GM04503 (cell line): ENCODE data around the gene TANGO6.
"Not testable (repeated sequence)": the region's sequence is repeated elsewhere in the genome, so short reads cannot be mapped to it uniquely, and the experiment has no call there.

ENCODE experiments used
- DNase-seq: peaks from one replicate; pipeline ENCODE4 v3.0.0-alpha.2; 2012; ENCODE audit warnings: low read depth

TANGO6 gene

DNA sequence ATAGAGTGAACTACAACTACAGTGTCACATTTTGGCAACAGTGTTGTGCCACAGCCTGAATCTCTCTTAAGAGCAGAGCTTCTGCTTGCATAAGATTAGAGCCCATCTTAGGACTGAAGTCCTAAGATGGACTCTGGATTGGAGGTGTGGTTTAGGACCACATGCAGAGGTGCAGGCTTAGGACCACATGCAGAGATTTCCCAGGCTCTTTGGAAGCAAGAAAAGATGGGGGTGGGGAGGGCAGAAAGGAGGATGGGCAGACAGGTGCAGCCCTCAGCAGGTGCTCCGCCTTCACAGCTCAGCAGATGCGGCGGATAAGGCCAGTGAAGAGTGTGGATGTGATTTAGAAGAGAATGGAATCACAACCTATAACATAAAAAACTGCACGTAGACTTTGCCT, 128.7 kb downstream of the TANGO6 start:
- no peak for DNase-seq

DNA sequence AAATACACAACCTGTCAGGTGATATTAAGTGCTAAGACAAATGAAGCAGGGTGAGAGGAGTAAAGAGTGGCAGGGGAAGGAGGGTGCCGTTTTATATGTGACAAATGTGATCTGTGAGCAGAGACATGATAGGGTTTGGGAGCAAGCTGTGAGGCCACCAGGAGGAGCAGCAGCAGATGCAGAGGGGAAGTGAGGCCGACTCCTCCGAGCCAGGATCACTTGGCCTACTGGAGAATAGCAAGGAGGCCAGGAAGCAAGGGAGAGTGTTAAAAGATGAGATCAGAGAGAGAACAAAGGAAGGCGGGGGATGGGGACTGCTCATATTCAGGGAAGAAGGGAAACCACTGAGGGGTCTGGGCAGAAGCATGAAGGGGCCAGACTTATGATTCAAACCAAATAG, 129.4 kb downstream of the TANGO6 start:
- no peak for DNase-seq

DNA sequence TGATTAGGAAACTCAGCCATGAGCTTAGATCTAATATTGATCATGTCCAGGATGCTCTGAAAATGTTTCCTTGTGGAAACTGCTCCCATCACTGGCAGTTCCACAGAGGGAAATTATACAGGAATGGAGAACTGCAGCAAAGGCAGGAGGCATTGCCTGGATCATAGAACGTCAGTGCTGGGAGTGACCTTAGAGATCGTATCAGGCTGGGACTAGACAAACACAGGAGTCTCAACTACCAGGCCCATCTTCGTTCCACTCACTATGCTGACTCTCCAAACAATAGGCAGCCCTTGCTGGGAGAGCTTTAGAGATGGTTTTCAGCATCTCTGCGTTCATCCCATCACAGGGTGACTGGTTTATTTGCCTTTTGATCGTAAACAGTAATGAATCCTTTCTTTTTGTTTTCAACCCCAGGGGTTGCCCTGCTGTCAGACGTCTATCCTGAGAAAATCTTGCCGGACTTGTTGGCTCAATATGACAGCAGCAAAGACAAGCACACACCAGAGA, 130.3 kb downstream of the TANGO6 start:
- no peak for DNase-seq

DNA sequence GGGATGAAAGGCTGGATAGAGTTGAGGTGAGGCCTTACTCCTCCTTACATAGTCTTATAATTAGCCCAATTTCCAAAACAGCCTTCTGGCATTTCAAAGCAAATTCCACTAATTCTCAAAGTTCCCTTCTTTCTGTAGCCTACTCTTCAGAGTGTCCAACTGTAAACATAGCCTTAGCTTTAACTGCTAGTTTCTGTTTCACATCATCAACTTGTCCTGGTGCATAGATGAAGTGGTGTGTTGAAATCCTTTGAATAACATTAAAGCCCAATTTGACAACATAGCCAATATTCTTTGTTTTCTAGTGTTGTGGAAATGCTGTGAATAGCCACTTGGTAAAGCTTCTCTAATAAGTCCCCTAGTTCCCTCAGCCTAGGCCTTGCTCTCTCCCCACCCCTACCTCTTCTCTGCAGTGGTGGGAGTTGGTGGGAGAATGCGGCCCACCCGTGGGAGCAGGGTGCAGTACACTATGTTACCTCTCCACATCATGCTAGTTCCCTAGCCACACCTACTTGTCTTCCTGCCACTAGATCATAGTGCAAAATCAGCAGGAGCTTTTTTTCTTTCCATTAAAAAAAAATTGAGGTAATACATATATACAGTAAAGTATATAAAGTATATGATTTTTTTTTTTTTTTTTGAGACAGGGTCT, 135.1 kb downstream of the TANGO6 start:
- DNase-seq, result no peak

DNA sequence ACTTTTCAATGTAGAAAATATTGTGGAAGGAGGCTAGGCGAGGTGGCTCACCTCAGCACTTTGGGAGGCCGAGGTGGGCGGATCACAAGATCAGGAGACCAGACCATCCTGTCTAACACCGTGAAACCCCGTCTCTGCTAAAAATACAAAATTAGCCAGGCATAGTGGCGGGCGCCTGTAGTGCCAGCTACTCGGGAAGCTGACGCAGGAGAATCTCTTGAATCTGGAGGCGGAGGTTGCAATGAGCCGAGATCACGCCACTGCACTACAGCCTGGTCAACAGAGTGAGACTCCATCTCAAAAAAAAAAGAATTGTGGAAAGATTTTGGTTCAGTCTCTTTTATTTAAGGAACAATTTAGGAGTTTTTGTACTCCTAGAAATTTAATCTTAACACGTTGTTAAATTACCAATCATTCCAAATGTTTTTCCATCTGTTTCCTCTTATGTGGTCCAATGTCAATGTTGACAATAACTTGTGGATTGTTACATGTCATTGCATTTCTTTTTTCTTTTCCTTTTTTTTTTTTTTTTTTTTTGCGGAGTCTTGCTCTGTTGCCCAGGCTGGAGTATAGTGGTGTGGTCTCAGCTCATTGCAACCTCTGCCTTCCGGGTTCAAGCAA, 137.5 kb downstream of the TANGO6 start:
- DNase-seq, result no peak

DNA sequence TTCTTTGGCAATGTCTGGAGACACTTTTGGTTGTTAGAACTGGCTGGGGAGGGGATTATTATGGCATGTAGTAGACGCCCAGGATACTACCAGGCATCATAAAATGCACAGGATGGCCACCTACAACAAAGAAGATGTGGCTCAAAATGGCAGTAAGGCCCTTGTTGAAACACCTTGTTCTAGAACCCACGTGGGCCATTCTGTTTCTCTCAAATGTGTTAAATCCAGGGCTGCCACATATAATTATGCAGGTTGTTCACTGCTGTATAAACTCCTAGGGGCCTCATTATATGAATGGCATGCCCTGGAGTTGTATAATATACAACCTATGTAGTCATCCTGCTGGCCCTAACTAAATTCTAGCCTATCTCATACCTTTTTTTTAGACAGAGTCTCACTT, 138.6 kb downstream of the TANGO6 start:
- no peak for DNase-seq

DNA sequence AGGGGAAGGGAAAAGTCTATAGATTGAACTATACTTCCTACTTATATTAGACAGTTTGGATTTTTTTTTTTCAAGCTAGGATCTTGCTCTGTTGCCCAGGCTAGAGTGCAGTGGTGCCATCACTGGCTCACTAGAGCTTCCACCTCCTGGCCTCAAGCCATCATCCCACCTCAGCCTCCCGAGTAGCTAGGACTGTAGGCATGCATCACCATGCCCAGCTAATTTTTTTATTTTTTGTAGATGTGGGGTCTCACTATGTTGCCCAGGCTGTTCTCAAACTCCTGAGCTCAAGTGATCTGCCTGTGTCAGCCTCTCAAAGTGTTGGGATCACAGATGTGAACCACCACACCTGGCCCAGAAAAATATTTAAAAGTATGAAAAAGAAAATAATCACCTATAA, 141.1 kb downstream of the TANGO6 start:
- DNase-seq, result no peak

DNA sequence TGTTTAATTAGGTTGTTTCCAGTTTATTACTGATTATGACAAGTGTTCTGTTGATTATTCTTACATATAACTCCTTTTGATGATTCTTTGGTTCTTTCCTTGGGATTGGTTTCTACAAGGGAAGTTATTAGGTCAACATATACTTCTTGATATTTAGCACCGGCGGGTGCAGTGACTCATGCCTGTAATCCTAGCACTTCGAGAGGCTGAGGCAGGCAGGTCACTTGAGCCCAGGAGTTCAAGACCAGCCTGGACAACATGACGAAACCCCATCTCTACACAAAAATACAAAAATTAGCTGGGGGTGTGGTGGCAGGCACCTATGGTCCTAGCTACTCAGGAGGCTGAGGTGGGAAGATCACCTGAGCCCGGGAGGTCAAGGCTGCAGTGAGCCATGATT, 141.9 kb downstream of the TANGO6 start:
- no peak for DNase-seq

DNA sequence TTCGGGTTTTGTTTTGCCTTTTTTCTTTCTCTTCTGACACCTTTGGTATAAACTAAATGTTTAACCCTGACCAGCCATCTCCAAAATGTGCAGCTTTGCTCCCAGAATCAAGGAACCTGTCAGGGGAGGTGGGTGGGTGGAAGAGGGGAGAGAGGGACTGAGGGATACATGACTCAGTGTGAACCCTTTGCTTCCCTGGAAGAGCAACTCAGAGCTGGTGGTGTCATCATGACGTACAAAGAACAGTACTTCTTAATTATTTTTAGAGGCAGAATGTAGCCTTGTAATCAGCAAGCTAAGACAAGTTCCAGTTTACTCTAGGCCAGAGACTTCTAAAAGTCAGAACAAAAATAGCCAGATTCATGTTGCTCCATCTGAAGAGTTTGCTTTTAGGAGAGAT, 142.5 kb downstream of the TANGO6 start:
- no peak for DNase-seq

DNA sequence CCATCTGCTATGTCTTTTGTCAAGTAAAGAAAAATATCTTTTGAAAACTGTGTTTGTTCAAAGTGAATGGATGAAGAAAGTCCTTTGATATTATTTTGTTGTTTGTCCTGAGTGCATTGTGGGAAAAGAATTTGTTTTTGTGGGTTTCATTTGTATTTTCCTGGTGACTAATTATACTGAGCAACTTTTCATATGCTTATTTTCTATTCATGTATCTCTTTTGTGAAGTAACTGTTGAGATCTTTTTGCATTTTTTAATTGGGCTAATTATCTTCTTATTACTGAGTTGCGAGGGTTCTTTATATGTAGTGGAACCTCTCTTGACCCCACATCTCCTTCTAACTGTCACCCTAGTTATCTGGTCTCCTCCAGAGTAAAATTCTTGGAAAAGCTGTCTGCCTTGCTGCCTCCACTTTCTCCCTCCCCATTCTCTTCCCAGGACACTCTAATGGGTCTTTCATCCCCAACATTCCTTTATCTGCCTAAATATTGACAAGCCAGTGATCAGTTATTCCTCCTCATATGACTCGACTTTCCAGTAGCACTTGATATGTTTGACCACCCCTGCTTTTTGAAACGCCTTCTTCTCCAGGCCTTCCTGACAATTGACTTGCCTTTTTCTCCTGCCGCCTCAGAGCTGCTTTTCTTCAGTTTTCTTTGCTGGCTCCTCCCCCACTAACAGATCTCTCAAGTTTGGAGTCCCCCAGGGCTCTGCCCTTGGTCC, 144.6 kb downstream of the TANGO6 start:
- DNase-seq, result no peak

DNA sequence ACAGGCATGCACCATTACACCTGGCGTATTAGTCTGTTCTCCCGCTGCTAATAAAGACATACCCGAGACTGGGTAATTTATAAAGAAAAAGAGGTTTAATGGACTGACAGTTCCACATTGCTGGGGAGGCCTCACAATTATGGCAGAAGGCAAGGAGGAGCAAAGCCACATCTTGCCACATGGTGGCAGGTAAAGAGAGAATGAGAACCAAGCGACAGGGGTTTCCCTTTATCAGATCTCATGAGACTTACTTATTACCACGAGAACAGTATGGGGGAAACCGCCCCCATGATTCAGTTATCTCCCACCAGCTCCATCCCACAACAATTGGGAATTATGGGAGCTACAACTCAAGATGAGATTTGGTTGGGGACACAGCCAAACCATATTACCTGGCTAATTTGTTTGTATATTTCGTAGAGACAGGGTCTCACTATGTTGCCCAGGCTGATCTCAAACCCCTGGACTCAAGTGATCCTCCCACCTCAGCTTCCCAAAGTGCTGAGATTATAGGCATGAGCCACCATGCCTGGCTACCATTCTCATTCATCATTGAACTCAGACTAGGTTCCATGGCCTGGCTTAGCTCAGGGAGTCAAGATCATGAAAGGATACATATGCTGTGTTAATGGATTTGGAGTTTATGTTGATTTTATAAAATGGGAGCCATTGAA, 147.0 kb downstream of the TANGO6 start:
- DNase-seq, result not testable (repeated sequence)

DNA sequence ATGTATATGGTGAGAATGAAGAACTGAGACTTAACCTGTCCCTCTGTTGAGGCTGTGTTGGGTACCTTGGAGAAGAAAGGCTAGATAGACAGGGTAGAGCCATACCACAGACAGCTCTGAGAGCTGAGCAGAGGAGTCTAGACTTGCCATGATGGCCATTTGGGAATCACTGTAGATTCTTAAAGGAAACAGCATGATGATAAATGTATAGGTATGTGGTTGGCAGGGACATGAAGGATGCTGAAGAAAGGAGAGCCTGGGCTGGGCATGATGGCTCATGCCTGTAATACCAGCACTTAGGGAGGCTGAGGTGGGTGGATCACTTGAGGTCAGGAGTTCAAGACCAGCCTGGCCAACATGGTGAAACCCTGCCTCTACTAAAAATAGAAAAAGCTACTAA, 147.7 kb downstream of the TANGO6 start:
- DNase-seq, result no peak

DNA sequence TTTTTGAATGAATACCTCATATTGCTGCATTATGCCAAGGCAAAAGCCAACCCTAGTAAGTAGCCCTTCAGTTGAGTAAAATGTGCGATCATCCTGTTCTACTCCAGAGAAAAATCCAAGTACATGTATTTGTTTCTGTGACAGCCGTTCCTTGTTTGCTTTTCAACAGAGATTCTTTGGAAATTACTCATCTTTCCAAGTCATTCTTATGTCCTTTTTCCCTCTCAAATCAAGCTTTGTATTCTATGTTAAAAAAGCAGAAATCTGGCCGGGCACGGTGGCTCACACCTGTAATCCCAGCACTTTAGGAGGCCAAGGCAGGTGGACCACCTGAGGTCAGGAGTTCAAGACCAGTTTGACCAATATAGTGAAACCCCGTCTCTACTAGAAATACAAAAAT, 149.2 kb downstream of the TANGO6 start:
- no peak for DNase-seq

DNA sequence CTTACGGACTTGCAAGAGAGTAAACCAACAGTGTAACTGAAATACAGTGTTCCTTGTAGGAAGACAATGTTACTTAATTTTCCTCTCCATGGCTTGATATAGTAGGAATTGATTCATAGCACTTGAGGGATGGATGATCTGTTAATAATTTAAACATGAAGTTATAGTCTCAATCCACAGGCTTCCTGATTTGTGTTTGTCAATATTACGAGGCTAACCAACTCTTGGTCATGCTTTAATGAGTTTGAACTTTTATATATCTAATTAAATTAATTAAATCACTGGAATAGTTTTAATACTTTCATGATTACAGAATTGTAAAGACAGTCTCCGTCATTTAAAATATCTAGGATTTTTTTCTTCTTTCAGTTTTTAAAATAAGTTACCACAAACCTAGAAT, 150.1 kb downstream of the TANGO6 start:
- no peak for DNase-seq

DNA sequence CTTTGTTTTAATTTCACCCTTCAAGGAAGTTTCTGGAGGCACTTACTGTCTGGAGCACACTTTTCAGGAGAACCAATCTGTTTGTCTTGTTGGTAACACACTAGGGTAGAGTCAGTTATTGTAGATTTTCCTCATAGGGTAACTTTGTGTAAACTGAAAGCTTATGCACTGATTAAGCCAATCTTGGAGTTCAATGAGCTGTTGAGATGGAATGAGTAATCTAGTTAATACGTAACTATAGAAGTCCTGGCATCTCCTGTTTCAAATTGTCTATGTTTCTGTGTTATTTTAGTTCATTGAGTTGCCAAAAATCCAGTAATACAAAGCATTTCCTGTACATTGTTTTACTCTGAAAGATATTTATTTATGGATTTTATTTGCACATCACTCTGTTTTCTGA, 150.6 kb downstream of the TANGO6 start:
- DNase-seq, result peak; percentile 73

DNA sequence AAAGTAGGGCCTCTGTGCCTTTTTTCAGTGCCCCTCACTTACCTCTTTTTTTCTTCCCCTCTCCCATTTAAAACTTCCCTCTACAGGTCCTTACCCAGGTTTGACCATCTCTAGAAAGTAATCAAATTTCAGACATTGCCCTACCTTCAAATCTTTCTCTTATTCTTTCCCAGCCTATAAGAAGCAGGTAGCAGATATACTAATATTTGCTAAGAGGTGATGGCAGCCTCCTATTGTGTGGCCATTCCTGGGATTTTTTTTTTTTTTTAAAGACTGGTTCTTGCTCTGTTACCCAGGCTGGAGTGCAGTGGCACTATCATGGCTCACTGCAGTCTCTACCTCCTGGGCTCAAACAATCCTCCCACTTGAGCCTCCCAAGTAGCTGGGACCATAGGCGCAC, 151.0 kb downstream of the TANGO6 start:
- DNase-seq, result no peak

DNA sequence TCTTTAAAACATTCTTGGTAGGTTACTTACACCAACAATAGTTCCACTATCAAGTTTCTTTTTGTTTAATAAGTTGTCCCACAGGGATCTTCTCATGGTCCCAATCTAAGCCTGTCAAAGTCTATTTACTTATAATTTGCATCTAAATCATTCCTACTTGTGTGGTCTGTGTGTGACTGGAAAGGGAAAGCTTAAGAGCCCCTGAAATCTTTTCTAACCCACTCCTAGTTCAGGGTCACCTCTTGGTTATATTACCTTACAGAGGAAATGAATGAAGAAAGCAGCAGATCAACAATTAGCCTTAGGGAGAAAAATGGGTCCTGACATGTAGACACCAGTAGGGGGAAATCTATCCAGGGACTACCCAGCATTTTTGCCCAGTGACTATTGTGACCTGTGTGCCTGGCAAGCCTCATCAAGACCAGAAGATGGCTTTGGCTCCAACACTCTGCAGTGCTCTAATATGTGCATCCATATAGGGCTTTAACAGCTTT, 151.7 kb downstream of the TANGO6 start:
- no peak for DNase-seq

DNA sequence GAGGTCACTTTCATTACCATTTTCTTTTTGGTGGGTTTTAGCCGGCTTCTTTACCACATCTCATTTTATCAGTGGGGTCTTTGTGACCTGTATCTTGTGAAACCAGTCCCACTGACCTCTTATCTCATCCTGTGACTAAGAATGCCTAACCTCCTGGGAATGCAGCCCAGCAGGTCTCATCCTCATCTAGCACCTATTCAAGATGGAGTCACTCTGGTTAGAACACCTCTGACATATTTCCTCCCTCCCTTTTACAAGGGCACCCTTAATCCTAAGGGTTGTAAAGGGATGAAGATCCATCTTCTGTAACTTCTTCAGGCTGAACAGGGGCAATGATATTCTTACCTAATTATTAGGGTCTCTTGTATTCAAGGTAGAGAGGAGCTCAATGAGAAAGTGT, 154.2 kb downstream of the TANGO6 start:
- DNase-seq, result no peak

DNA sequence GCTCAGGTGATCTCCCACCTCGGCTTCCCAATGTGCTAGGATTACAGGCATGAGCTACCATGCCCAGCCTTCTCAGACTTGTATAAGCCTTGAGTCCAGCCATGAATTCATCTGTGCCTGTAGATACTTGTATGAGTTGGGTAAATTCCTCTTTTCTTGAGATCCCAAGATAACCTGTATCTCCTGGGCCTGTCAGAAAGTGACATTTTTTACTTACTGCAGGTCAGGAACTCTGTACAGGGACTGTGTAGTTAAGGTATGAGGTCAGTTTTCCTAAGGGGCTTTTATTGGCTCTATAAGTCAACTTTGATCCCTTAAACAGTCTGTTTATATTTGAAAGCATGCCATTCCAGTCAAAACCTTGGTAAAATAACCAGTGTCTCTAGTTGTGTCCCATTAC, 155.8 kb downstream of the TANGO6 start:
- DNase-seq, result no peak

DNA sequence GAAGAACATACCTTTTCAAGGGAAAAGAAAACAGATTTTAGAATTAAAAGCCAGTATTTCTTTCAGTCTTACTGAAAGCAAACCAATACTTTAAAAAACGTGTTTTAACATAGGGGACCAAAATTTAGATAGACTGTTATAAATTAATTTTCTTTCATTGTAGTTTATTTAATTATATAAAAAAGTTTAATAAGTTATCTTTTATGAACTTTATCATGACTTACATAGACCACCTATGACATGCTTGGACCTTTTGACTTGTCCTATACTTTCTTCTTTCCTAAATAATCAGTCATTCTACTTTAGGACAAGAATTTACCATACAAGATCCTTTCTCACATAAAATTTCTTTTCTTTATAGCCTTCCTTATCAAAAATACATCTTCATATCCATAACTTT, 160.2 kb downstream of the TANGO6 start:
- DNase-seq, result no peak

DNA sequence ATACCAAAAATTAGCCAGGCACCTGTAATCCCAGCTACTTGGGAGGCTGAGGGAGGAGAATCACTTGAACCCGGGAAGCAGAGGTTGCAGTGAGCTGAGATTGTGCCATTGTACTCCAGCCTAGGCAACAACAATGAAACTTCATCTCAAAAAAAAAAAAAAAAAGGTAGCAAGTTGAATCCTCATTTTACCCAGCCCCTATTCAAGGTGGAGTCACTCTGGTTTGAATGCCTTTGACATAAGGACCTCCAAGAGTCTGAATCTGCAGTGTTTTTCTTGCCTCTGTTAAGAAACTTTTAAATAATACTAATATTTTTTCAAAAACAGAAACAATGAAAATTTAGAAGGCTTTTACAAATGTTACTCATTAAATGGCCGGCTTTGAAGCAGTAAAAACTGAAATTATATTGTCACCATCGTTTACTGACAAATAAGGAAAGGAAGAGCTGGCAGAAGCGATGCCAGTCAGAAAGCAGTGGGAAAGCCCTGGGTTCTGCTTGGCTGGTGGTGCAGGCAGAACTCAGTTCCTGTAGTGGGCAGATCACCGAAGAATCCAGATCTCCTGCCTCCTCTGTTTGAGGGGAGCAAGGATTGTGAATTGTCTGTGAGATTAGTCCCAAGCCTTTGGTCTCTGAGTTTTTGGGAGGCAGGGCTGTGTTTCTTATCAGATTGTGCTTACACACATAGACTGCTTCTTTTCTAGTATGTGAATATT, 162.5 kb downstream of the TANGO6 start:
- no peak for DNase-seq

DNA sequence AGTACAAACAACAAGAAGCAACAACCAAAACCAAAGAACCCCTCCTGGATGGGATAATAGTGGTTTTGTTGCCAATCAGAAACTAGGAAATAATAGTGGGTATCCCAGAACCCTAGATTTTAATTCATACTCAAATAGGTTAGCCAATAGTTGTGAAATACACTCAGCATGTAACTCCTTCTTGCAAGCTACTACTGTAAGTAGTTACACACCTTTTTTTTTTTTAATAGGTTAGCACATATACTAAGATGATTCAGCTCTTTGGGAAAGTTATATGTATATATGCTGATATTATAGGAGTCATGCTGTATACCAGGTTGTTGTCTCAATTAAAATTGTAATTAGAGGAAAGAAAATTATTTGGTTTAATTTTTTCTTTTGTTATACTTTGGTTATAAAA, 169.6 kb downstream of the TANGO6 start:
- DNase-seq, result no peak
